Activated T-cell treated with anti-CD3 and anti-CD28 coated beads, Interleukin-2, amount 50 U/mL, for 1 hour (primary cell): ENCODE data around the gene OR51I1.

Experiments
- DNase-seq: peaks from one replicate; pipeline ENCODE4 v3.0.0-alpha.2; 2020

OR51I1 gene, protein sequence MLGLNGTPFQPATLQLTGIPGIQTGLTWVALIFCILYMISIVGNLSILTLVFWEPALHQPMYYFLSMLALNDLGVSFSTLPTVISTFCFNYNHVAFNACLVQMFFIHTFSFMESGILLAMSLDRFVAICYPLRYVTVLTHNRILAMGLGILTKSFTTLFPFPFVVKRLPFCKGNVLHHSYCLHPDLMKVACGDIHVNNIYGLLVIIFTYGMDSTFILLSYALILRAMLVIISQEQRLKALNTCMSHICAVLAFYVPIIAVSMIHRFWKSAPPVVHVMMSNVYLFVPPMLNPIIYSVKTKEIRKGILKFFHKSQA

DNA sequence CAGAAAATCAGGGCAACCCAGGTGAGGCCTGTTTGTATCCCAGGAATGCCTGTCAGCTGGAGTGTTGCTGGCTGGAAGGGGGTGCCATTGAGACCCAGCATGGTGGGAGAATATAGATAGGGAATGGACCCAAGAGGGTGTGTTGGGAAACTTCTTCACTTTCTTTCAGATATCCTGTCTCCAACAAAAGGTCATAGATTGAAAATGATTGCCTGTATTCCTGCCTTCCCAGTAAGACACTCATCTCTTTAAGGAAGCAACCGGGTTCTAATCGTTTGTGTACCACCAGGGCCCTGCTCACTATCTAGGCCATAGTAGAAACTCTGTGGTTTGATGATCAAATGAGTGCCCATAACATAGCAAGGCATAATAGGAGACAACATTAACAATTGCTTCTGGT, at the start of gene OR51I1:
OR51I1 (minus strand) TSS at position 101 of the 400 bp plus-strand sequence; CDS start at position 101, 0 bp downstream.
- DNase-seq = no peak

DNA sequence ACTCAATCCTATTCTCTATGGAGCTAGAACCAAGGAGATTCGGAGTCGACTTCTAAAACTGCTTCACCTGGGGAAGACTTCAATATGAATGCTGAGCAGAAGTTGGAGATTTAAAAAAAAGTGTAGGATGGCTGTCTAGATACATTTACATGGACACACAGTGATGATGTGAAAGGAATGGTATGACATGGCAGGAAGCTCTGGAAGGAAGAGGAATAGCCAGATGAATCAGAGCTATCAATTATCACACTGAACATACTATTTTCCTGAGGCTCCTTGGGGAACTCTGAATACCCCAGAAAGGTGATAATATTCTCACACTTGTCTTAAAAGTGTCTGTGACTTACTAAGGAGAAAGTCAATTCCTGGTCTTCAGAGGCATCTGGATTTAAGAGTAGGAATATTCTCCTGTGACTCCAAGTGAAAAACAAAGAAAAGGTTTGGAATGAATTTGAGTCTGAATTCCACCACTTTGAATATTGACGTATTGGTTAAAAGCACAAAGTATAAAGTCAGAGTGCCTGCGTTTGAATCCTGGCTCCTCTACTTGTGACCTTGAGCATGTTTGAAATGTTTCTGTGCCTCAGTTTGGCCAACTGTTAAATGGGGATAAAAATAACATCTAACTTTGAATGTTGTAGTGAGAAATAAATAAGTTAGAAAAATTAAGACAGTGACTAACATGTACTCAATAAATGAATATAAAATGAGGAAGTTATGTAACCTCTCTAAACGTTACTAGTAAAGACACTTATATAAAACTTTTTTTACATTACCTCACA, 48.5 kb upstream of the OR51I1 start:
- DNase-seq = no peak

DNA sequence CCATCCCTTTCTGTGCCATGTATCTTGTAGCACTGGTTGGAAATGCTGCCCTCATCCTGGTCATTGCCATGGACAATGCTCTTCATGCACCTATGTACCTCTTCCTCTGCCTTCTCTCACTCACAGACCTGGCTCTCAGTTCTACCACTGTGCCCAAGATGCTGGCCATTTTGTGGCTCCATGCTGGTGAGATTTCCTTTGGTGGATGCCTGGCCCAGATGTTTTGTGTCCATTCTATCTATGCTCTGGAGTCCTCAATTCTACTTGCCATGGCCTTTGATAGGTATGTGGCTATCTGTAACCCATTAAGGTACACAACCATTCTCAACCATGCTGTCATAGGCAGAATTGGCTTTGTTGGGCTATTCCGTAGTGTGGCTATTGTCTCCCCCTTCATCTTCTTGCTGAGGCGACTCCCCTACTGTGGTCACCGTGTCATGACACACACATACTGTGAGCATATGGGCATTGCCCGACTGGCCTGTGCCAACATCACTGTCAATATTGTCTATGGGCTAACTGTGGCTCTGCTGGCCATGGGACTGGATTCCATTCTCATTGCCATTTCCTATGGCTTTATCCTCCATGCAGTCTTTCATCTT, 47.6 kb upstream of the OR51I1 start:
- DNase-seq = no peak

DNA sequence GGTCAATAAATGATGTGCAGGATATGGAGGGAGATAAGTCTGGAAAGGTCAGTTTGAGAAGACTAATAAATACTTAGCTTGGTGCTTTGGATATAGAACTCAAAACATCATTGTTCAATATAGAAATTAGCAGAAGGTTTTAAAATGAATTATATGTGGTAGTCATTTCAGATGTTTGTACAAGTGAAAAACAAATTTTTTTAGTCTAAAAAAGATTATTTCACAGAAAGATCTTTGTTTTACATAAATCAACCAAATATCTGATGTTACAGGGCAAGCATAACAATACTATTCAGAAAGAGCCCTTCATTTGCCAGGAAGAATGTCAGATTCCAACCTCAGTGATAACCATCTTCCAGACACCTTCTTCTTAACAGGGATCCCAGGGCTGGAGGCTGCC, 47.1 kb upstream of the OR51I1 start, which contains the start of gene OR52D1:
OR52D1 (plus strand) TSS at position 301 of the 400 bp plus-strand sequence; CDS start at position 323, 22 bp downstream.
- no peak for DNase-seq

DNA sequence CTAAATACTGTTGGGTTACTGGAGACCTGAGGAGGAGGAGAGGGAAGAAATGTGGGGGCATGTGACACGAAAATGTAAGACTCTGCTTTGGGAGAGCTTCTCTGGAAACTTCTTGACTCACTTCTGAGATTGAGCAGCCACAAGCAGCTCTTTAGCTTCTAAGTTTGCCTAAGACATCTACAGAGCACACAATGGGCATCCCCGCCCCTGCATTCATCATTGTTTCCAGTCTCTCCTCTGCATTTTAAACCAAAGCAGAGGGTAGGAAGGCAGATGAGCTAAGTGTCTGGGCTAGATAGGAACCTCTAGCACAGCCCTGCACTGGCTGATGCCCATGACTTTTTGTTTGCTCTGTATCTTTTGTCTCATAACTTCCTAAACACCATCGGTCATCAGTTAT, 45.1 kb upstream of the OR51I1 start:
- DNase-seq = no peak

DNA sequence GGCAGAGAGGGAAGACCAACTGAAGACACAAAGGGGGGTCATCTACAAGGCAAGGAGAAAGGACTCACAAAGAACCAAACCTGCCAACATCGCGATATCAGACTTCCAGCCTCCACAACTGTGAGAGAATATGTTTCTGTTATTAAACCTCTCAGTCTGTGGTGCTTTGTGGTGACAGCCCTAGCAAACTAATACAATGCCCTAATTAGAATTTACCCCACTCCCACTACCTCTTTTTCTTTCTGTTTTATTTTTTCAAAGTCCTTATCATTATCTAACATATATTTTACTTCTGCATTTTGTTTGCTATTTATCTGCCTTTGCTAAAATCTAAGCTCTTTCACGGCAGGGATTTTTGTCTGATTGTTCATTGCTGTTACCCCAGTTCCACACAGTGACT, 44.7 kb upstream of the OR51I1 start:
- no peak for DNase-seq

DNA sequence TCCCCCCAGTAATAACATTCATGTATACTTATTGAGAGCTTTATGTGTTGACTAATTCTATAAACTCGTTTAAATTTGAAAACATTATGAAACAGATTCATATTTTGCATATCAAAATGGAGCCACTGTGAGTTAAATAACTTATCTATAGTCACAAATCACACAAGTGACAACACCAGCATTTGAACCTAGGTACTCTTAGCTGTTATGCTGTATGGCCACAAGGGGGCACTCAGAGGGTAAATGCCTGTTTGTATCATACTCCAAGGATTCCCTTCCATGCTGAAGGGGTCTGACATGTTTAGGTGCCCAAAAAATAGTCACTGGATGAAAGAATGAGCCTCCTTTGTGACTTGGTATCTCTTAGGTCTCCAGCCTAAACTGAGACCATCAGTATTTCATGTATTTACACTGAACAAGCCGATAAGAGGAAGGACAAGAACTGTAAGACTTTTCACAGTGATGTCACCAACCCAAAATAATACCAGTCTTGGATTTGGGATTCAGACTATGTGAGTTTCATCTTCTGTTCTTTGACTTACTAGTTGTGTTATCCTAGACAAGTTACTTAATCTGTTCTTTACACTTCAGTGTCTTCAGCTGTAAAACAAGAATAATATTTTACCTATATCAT, 35.0 kb upstream of the OR51I1 start:
- DNase-seq = no peak

DNA sequence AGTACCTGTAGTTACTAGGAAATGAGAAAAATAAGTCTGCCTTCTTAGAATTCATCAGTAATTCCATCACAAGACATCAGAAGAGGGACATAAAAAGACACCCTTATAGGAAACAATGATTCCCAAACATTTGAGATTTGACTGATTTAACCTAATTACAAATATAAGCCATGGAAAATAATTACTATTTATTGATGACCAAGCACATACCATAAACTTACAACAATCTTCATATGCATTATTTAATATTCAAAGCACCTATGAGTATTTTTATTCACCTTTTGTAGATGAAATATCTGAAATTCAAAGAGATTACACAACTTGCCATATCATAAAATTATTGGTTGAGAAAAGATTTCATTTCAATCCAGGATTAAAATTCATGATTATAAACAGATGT, 32.6 kb upstream of the OR51I1 start:
- DNase-seq = no peak

DNA sequence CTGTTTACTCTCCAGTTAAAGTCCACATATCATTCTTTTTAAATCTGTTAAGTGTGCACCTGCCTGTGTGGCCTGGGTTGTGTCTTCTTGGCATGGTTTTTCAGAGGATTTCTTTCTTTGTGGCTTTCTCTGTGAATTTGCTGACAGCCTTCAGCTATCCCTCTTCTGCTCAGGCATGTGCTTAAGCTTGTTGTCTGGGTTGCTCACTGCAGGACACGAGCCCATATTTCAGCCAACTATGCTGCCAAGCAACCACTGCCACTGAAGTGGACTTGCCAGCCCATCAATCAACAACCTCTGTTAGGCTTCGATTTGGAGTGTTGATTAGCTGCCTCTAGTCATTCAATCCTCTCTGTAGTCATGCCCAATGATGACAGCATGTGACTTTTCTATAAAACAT, 26.2 kb upstream of the OR51I1 start:
- no peak for DNase-seq

DNA sequence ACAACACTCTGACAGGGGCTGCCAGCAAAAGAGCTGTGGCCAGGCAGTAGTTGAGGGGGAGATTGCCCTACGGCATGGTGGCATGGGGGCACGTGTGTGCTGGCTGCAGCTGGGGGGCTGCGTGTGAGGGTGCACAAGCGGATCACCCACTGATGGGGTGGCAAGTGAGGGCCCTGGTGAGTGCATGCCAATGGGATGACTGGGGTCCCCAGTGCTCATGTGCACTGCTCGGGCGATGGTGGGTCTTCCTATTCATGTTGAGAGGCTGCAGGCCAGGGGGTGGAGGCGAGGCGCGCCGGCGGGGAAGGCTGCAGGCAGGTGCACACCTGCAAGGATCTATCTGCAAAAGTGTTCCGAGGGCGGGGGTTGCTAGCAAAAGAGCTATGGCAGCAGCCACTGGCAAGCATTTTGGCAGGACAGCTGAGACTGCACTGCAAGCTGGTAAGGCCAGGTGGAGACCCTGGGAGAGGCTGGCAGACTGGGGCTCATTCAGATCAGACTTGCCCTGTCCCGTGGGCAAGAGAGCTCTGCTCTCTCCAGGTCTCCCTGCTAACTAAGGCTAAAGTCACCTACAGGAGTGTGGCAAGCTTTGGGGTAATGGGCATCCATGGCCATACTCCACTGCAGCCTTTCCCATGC, 19.8 kb upstream of the OR51I1 start:
- DNase-seq = no peak

DNA sequence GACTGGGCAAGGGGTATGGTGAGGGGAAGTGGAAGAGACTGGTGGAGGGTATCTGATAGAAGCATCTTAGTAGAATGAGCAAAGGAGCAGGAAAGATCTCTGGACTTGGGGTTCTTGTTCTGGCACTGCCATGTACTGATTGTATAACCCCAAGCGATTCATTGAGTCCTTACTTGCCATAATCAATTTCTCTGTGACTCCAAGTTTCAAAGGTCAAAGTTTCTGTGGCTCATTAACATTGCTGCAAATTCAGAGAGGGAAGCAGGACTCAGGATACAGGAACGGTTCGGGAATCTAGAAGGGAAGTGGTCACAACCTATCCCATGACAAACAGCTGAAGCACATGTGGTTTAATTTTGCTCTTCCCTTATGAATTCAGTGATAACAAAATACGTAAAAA, 8.1 kb upstream of the OR51I1 start:
- DNase-seq = no peak

DNA sequence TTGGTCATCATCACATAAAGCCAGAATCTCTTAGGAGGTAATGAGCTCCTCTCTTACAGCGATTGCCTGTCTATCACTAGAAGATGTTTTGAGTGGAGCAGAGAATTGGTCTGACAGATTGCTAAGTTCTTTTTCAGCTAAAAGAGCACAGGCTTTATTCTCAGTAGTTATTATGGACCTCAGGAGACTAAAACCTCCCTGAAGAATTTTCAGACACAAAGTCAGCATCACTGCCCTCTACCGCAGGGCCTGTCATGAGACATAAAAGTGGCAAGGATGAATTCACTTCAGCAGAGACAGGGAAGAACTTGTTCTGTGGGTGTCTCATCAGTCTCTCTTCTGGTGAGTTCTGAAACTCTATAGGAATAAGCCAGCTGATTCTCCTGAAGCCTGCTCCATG, 7.7 kb upstream of the OR51I1 start, which contains the start of gene OR51I2:
OR51I2 (plus strand) TSS at position 301 of the 400 bp plus-strand sequence. CDS start 4,166 bp downstream, outside the sequence.
- DNase-seq = no peak

DNA sequence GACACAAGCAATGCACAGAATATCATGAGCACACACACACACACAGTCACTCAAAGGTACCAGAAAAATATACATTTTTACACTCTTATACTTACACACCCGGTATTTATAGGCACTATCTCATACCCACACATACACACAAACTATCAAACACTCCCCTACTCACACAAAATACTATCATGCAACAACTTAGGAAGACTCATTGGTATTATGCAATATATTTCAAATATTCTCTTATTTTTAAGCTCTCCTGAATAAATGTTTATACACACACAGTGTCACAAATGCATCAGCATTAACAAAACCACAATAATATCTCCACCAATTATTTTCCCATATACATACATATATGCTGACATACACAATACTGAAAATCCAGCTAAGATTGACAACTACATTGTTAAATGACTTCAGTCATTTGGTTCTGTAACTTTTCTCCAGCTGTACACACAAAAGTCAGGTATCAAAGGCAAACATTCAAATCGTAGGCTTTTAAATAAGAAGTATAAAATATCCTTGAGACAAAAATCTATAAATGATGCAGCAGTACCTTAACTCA, 2.6 kb upstream of the OR51I1 start:
- no peak for DNase-seq

DNA sequence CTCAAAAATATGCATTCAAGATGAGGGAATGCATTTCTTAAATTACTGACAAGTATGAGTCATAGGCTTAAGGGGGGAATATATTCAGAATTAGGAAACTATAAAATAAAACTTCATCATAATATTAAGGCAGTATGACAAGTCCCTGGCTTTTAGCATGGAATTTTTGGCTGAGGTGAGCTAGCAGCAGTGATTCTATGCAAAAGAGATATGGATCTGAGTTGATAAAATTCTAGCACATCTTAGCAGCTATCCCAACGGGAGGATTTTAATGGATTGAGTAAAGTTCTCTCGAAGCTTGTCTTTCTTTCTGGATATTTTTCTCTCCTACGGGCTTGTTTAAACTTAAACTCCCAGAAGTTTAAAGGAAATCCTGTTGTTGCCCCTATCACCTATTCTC, 18.2 kb downstream of the OR51I1 start:
- DNase-seq = no peak

DNA sequence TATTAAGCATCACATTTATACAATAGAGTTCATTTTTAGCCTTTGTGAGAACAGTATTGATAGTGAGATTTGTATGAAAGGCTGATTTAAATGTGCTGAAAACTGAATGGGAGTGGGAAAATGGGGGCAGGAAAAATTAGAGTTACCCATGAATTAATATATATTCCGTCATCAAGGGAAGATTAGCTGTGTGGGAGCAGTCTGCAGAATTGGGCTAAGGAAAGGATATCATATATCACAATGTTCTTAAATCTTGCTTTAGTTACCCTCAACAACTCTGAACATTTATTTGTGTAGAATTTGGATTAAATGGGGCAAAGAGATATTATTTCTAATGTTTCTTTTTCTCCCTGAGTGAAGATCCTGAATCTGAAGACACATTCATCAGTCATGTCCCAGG, 19.5 kb downstream of the OR51I1 start, which contains the start of gene OR51Q1:
OR51Q1 (plus strand) TSS at position 301 of the 400 bp plus-strand sequence; CDS start at position 391, 90 bp downstream.
- DNase-seq = no peak

DNA sequence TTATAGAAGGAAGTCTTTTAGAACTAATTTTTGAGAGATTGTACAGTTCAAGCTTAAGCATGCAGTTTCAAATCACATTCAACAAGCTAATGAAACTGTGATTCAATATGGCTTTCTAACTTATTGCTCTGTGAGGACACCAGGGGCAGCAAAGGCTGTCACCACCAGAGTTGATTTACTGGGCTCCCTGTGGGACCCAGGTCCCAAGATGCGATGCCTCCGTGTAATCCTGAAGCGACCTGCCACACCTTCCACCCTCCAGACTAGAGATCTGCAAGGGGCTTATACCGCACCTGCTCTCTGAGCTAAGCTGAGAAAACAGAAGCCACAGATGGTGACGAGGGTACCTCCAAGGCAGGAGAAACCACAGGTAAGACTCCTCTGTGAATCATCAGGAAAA, 20.3 kb downstream of the OR51I1 start:
- DNase-seq = no peak

DNA sequence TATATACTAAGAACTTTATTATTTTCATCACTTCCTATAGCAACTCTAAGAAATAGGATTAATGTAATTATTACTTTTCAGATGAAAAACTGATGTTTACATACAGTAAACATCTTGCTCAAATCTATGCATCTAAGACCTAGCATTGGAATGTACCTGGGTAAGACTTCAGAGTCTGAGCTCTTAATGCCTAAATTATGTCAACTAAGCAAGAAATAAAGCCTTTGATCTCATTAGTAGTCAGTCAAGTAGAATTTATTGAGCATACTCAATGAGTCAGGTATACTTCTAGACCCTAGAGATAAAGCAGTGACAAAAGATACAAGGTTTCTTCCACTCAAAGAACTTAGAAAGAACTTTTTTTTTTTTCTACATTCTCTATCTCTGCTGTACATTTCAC, 36.1 kb downstream of the OR51I1 start:
- DNase-seq = no peak

DNA sequence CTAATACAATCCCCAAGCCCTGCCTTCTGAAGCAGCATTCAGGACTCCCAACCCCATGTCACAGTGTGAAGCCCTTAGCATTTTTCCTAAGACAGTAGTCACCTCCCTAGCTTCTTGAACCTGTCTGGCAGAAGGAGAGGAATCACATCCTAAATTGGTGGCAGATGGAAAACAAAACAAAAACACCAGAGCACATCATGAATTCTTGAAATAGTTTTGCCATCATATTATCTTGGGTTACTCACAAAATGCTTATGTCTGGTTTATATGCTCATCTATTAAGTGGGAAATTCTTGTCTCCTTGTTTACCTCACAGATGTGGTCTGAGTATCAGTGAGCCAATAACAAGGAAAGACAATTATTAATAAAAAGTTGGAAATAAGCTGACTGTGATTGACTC, 42.4 kb downstream of the OR51I1 start:
- no peak for DNase-seq

DNA sequence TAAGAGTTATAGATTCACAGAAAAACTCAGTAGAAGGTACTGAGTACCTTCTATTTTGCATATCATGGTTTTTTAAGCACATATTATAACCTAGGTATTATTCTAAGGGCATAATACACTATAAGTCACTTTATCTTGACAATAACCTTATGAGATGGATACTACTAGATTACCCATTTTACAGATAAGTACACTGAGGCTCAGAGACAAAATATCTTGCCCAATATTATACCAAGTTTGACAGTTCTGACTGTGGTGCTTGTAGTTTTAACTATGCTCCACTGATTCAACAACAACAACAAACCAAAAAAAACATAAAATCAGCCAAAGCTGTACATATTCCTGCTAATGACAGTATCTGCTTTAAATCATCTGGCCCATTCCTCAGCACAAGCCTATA, 47.2 kb downstream of the OR51I1 start:
- no peak for DNase-seq
